ENCODE results near the gene ZNF652.

ZNF652 gene

DNA sequence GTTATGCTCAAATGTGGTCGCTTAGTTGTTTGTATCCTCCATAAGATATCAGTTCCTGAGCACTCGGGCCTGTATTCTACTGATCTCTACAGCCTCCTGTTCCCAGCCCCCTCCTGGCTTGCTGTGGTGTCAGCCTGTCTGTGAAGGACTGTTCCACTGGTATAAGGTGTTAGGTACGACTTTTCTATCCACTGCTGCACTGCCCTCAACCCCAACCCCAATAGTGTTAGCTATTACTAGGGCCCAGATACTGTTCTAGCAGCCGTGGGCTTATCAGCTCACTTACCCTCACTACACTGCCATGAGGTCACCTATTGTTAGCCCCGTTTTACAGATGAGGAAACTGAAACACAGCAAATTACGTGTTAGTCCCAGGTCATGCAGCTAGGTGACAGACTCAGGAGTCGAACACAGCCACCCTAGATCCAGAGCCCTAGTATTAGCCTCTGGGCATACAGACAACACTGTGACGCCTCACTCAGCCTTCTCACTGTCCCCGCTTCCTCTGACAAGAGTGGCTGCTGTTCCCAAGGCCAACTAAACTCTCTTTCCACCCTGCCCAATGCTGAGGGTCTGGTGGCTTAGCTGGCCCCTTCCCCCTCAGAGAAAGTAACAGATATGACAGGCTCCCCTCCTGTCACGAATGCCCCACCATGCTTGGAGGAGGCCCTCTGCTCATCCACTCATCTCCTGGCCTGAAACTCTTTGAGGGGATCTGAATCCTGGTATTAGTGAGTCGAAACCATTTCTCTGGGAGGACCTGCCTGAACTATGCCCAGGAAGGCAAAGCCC, 25.6 kb upstream of the ZNF652 start:
- Histone ChIP-seq H3K9me3 (ENCODE audit: severe bottlenecking) (no peaks in the 10 kb centered on the region), H3K4me1 (ENCODE audit: insufficient read depth, poor library complexity, severe bottlenecking) (no peaks in the 10 kb centered on the region), H3K36me3 (ENCODE audit: low read depth) (no peaks in the 10 kb centered on the region), H3K4me3 (ENCODE audit: severe bottlenecking) (no peak overlapping the region), H3K27me3 (ENCODE audit: insufficient read depth, poor library complexity, severe bottlenecking) (no peaks in the 10 kb centered on the region), H3K27ac (ENCODE audit: poor library complexity, severe bottlenecking) (no peak overlapping the region)
- ATAC-seq (ENCODE audit: low read depth) = no peak
- TF ChIP-seq, protein P1, sequence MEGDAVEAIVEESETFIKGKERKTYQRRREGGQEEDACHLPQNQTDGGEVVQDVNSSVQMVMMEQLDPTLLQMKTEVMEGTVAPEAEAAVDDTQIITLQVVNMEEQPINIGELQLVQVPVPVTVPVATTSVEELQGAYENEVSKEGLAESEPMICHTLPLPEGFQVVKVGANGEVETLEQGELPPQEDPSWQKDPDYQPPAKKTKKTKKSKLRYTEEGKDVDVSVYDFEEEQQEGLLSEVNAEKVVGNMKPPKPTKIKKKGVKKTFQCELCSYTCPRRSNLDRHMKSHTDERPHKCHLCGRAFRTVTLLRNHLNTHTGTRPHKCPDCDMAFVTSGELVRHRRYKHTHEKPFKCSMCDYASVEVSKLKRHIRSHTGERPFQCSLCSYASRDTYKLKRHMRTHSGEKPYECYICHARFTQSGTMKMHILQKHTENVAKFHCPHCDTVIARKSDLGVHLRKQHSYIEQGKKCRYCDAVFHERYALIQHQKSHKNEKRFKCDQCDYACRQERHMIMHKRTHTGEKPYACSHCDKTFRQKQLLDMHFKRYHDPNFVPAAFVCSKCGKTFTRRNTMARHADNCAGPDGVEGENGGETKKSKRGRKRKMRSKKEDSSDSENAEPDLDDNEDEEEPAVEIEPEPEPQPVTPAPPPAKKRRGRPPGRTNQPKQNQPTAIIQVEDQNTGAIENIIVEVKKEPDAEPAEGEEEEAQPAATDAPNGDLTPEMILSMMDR (IDR thresholded peaks at IDR 0.05; ENCODE audit: poor library complexity, severe bottlenecking) = no peak
- DNase-seq (ENCODE audit: low spot score) = no peak

DNA sequence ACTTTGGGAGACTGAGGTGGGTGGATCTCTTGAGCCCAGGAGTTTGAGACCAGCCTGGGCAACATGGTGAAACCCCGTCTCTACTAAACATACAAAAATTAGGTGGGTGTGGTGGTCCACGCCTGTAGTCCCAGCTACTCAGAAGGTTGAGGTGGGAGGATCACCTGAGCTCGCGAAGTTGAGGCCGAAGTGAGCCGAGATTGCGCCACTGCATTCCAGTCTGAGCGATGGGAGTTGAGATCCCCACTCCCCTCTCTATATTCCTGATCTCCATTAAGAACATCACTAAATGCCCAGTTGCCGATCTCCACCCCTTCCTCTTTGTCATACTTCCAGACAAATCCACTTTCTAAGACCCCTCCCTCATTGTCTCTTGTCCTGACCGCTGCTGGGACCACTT, 24.3 kb upstream of the ZNF652 start:
- H3K4me3 ChIP-seq (ENCODE audit: severe bottlenecking) = no peak overlapping the region
- no peaks in the 10 kb centered on the region for H3K36me3 ChIP-seq (ENCODE audit: low read depth)
- no peaks in the 10 kb centered on the region for H3K9me3 ChIP-seq (ENCODE audit: severe bottlenecking)
- no peaks in the 10 kb centered on the region for H3K27me3 ChIP-seq (ENCODE audit: insufficient read depth, poor library complexity, severe bottlenecking)
- no peaks in the 10 kb centered on the region for H3K4me1 ChIP-seq (ENCODE audit: insufficient read depth, poor library complexity, severe bottlenecking)
- no peak overlapping the region for H3K27ac ChIP-seq (ENCODE audit: poor library complexity, severe bottlenecking)
- DNase-seq (ENCODE audit: low spot score) = no peak
- TF ChIP-seq, protein P1 (IDR thresholded peaks at IDR 0.05; ENCODE audit: poor library complexity, severe bottlenecking) = no peak
- ATAC-seq (ENCODE audit: low read depth) = no peak

DNA sequence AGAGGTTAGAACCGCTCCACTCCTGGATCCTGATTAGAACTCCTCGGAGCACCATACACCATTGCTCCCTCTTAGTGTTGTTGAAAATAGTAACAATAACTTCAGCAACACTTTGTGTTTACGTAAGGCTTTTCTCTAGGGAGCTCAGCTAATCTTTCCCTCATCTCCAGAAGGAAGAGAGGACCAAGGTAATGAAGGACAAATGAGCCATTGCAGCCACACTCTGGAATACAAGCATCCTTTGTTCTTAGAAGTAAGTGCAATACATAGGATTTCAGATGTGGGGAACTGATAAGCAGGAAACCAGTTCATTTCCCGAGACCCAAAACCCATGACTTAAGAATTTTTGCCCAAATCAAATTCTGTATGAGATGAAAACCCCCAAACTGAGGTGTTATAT, 22.9 kb upstream of the ZNF652 start:
- TF ChIP-seq, protein P1 (IDR thresholded peaks at IDR 0.05; ENCODE audit: poor library complexity, severe bottlenecking) = no peak
- ATAC-seq (ENCODE audit: low read depth) (no peak), DNase-seq (ENCODE audit: low spot score) (no peak)
- Histone ChIP-seq H3K36me3 (ENCODE audit: low read depth) (no peaks in the 10 kb centered on the region), H3K27me3 (ENCODE audit: insufficient read depth, poor library complexity, severe bottlenecking) (no peaks in the 10 kb centered on the region), H3K4me1 (ENCODE audit: insufficient read depth, poor library complexity, severe bottlenecking) (no peaks in the 10 kb centered on the region), H3K4me3 (ENCODE audit: severe bottlenecking) (no peak overlapping the region), H3K27ac (ENCODE audit: poor library complexity, severe bottlenecking) (no peak overlapping the region), H3K9me3 (ENCODE audit: severe bottlenecking) (no peaks in the 10 kb centered on the region)

DNA sequence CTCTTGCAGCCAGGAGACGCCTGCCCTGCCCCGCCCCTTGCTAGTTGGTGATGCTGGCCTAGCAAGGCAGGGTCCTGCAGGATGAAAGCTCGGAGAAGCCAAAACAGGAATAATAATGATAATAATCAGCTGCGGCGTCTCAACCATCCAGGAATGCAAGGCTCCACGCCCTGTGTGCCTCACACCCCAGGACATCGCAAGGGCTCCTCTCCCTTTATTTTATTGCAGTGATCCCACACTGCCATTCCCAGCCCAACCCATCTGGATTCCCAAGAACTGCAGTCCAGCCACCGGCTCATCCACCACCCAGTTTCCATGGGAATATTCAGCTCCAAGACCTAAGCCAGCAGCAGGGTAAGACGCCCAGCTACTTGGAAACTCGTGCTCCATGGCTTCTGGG, 21.0 kb upstream of the ZNF652 start:
- ATAC-seq (ENCODE audit: low read depth) (no peak), DNase-seq (ENCODE audit: low spot score) (no peak)
- Histone ChIP-seq H3K4me3 (ENCODE audit: severe bottlenecking) (no peak overlapping the region), H3K27ac (ENCODE audit: poor library complexity, severe bottlenecking) (no peak overlapping the region), H3K27me3 (ENCODE audit: insufficient read depth, poor library complexity, severe bottlenecking) (no peaks in the 10 kb centered on the region), H3K4me1 (ENCODE audit: insufficient read depth, poor library complexity, severe bottlenecking) (no peaks in the 10 kb centered on the region), H3K9me3 (ENCODE audit: severe bottlenecking) (no peaks in the 10 kb centered on the region), H3K36me3 (ENCODE audit: low read depth) (no peaks in the 10 kb centered on the region)
- TF ChIP-seq, protein P1 (IDR thresholded peaks at IDR 0.05; ENCODE audit: poor library complexity, severe bottlenecking) = no peak

DNA sequence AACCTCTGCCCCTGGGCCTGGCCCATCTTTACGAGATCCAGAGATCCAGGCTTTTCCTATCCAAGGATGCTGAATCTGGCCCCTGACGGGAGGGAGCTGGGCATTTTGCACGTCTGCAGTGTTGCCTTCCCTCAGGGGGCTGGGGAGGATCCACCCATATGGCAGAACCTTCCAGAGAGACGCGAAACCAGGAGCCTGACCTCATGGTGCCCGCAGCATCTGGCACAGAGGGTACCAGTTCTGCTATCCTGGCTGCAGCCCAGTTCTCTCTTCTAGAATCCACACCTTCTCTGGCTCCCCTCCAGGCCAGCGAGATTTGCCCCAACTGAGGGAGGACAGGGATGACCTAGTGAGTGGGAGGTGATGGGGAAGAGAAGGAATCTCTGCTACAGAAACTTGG, 20.5 kb upstream of the ZNF652 start:
- H3K27ac ChIP-seq (ENCODE audit: poor library complexity, severe bottlenecking) = no peak overlapping the region
- H3K4me3 ChIP-seq (ENCODE audit: severe bottlenecking) = no peak overlapping the region
- no peaks in the 10 kb centered on the region for H3K4me1 ChIP-seq (ENCODE audit: insufficient read depth, poor library complexity, severe bottlenecking)
- ATAC-seq (ENCODE audit: low read depth) (no peak), DNase-seq (ENCODE audit: low spot score) (no peak)
- H3K36me3 ChIP-seq (ENCODE audit: low read depth) = no peaks in the 10 kb centered on the region
- TF ChIP-seq, protein P1 (IDR thresholded peaks at IDR 0.05; ENCODE audit: poor library complexity, severe bottlenecking) = no peak
- H3K27me3 ChIP-seq (ENCODE audit: insufficient read depth, poor library complexity, severe bottlenecking) = no peaks in the 10 kb centered on the region
- no peaks in the 10 kb centered on the region for H3K9me3 ChIP-seq (ENCODE audit: severe bottlenecking)
